Measurements from ENCODE around the gene CYLD. TPM values are rescaled to one million over a fixed set of nuclear protein-coding genes. Genes with fewer than 3 reads are reported as not detected.

The CYLD gene
- total RNA-seq, 4 donors from 2014 or later: 5.2 to 56.5 (median 34.1) TPM

DNA sequence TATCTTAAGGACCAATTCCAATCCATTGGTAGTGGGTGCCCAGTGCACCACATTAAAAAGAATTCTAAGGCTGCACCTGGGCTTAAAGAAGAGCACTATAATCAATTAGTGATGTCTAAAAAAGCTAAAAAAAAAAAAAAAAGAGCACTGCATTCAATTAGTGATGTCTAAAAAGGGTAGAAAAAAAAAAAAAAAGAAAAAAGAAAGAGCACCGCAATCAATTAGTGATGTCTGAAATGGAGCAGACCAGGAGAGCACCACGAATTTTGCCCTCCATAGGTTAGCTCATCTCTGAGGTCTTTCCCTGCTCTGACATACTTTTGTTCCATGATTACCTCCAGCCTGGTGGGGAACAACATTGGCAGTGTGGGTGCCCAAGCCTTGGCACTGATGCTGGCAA, 18.9 kb upstream of the CYLD start:
- TF ChIP-seq, protein P1, sequence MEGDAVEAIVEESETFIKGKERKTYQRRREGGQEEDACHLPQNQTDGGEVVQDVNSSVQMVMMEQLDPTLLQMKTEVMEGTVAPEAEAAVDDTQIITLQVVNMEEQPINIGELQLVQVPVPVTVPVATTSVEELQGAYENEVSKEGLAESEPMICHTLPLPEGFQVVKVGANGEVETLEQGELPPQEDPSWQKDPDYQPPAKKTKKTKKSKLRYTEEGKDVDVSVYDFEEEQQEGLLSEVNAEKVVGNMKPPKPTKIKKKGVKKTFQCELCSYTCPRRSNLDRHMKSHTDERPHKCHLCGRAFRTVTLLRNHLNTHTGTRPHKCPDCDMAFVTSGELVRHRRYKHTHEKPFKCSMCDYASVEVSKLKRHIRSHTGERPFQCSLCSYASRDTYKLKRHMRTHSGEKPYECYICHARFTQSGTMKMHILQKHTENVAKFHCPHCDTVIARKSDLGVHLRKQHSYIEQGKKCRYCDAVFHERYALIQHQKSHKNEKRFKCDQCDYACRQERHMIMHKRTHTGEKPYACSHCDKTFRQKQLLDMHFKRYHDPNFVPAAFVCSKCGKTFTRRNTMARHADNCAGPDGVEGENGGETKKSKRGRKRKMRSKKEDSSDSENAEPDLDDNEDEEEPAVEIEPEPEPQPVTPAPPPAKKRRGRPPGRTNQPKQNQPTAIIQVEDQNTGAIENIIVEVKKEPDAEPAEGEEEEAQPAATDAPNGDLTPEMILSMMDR (IDR thresholded peaks at IDR 0.05): no peak
- TF ChIP-seq POLR2AphosphoS5 (IDR thresholded peaks at IDR 0.05): no peak
- no peak overlapping the region for H3K4me3 ChIP-seq
- in situ Hi-C loops (cut with MboI; ENCODE audit: low pct_ligation_motif_present in 1 of 4, low pct_unique_long_range_greater_than_20kb in 1 of 4, low sequenced_read_pairs in 3 of 4): no loop called here
- H3K4me1 ChIP-seq: no peaks in the 10 kb centered on the region
- intact Hi-C loops (cut with DNase I; ENCODE audit: low total_unique reads): no loop called here
- no peaks in the 10 kb centered on the region for H3K9me3 ChIP-seq
- no peak for DNase-seq
- 91% methylated on average over 2 of the region's 2 CpGs; no CpG with 5 or more reads in 1 of the 2 donors for WGBS, 2 donors (ENCODE audit: low coverage in 1 of 2)
- H3K27me3 ChIP-seq: no peaks in the 10 kb centered on the region
- no peaks in the 10 kb centered on the region for H3K36me3 ChIP-seq
- no peak overlapping the region for H3K27ac ChIP-seq

DNA sequence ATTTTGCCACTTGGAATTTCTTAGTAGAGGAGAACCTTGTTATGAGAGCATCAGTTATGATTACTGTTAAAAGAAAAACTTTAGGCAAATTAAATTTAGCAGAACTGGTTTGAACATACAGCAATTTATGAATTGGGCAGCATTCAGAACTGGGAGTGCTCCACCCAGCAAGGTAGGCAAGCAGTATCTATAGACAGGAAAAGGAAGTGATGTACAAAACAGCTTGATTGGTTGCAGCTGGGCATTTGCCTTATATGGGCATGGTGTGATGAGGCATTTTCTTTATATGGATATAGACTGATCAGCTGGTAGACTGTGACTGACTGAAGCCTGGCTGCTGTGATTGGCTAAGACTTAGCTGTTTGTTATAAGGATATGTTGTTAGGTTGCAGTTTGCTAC, 17.6 kb upstream of the CYLD start:
- Histone ChIP-seq H3K4me1 (no peaks in the 10 kb centered on the region), H3K36me3 (no peaks in the 10 kb centered on the region), H3K27ac (no peak overlapping the region), H3K9me3 (no peaks in the 10 kb centered on the region), H3K27me3 (no peaks in the 10 kb centered on the region), H3K4me3 (no peak overlapping the region)
- intact Hi-C loops (cut with DNase I; ENCODE audit: low total_unique reads): no loop called here
- TF ChIP-seq EP300 (IDR thresholded peaks at IDR 0.05; ENCODE audit: low read depth): no peak
- TF ChIP-seq POLR2A (IDR thresholded peaks at IDR 0.05): no peak
- TF ChIP-seq POLR2AphosphoS5 (IDR thresholded peaks at IDR 0.05): no peak
- TF ChIP-seq, protein P1 (IDR thresholded peaks at IDR 0.05): no peak
- DNase-seq: no peak
- in situ Hi-C loops (cut with MboI; ENCODE audit: low pct_ligation_motif_present in 1 of 4, low pct_unique_long_range_greater_than_20kb in 1 of 4, low sequenced_read_pairs in 3 of 4): no loop called here

DNA sequence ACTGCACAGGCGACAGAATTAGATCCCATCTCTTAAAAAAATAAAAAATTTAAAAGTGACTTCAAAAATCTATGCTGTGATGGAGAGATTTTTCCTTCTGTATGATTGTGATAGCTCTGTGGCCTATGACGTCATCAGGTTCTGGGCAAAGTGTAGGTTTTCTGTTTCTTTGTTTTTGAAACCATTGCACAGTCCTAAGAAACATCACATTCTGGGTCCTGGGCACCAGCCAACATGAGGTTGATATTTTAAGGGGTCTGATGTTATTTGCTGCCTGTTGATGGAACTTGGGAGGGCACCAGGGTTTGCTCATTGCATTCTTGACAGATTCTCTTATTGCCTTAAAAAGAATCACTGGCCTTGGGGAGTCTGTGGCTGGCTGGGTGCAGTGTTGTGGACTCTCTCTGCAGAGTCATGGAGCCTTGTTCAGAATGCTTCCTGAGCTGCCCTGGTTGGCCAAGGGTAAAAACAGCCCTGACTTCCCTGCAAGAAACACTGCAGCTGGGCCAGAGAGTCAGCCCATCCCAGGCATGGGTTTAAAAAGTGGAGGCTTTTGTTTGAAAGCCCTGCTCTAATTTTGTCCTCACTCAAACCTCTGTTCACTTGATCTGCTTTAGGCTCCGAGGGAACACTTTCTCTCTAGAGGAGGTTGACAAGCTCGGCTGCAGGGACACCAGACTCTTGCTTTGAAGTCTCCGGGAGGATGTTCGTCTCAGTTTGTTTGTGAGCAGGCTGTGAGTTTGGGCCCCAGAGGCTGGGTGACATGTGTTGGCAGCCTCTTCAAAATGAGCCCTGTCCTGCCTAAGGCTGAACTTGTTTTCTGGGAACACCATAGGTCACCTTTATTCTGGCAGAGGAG, 10.5 kb upstream of the CYLD start:
- in situ Hi-C loops (cut with MboI; ENCODE audit: low pct_ligation_motif_present in 1 of 4, low pct_unique_long_range_greater_than_20kb in 1 of 4, low sequenced_read_pairs in 3 of 4) (no loop called here), intact Hi-C loops (cut with DNase I; ENCODE audit: low total_unique reads) (no loop called here)
- no peaks in the 10 kb centered on the region for H3K27me3 ChIP-seq
- TF ChIP-seq POLR2AphosphoS5 (IDR thresholded peaks at IDR 0.05) (no peak), POLR2A (IDR thresholded peaks at IDR 0.05) (no peak), EP300 (IDR thresholded peaks at IDR 0.05; ENCODE audit: low read depth) (no peak)
- TF ChIP-seq, protein P1 (IDR thresholded peaks at IDR 0.05): no peak
- WGBS, 2 donors (ENCODE audit: low coverage in 1 of 2): 88 to 100% methylated on average over 2 to 6 of the region's 6 CpGs
- no peak overlapping the region for H3K4me3 ChIP-seq
- H3K4me1 ChIP-seq: no peaks in the 10 kb centered on the region
- no peaks in the 10 kb centered on the region for H3K9me3 ChIP-seq
- no peaks in the 10 kb centered on the region for H3K36me3 ChIP-seq
- no peak for DNase-seq
- H3K27ac ChIP-seq: no peak overlapping the region

DNA sequence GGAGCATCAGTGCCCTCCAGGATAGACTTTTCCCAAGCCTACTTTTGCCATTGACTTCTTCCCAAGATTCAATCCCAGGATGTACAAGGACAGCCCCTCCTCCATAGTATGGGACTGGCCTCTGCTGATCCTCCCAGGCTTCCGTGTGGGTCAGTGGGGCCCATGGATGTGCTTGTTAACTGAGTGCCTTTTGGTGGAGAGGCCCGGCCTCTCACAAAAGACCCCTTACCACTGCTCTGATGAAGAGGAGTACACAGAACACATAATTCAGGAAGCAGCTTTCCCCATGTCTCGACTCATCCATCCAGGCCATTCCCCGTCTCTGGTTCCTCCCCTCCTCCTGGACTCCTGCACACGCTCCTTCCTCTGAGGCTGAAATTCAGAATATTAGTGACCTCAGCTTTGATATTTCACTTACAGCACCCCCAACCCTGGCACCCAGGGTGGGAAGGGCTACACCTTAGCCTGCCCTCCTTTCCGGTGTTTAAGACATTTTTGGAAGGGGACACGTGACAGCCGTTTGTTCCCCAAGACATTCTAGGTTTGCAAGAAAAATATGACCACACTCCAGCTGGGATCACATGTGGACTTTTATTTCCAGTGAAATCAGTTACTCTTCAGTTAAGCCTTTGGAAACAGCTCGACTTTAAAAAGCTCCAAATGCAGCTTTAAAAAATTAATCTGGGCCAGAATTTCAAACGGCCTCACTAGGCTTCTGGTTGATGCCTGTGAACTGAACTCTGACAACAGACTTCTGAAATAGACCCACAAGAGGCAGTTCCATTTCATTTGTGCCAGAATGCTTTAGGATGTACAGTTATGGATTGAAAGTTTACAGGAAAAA, 9.7 kb upstream of the CYLD start:
- Histone ChIP-seq H3K27me3 (no peaks in the 10 kb centered on the region), H3K4me1 (no peaks in the 10 kb centered on the region), H3K36me3 (no peaks in the 10 kb centered on the region), H3K4me3 (no peak overlapping the region), H3K9me3 (no peaks in the 10 kb centered on the region), H3K27ac (no peak overlapping the region)
- DNase-seq: no peak
- intact Hi-C loops (cut with DNase I; ENCODE audit: low total_unique reads) (no loop called here), in situ Hi-C loops (cut with MboI; ENCODE audit: low pct_ligation_motif_present in 1 of 4, low pct_unique_long_range_greater_than_20kb in 1 of 4, low sequenced_read_pairs in 3 of 4) (no loop called here)
- WGBS, 2 donors (ENCODE audit: low coverage in 1 of 2): 80 to 81% methylated on average over 8 to 10 of the region's 10 CpGs
- TF ChIP-seq, protein P1 (IDR thresholded peaks at IDR 0.05): no peak
- TF ChIP-seq POLR2A (IDR thresholded peaks at IDR 0.05) (no peak), POLR2AphosphoS5 (IDR thresholded peaks at IDR 0.05) (no peak), EP300 (IDR thresholded peaks at IDR 0.05; ENCODE audit: low read depth) (no peak)

Data from transverse colon (tissue), 4 donors.